Fibroblast of mammary gland (primary cell): Measurements from ENCODE around the gene NFAT5.
"Not testable (repeated sequence)": the region's sequence is repeated elsewhere in the genome, so short reads cannot be mapped to it uniquely, and the experiment has no call there.

ENCODE experiments used
- DNase-seq: peaks from one replicate; pipeline ENCODE4 v3.0.0-alpha.2; 2010; ENCODE audit warnings: low read depth
- H3K4me3 ChIP-seq: 2 replicates; pipeline ENCODE4 v1.5.1; 2011; ENCODE audit warnings: low read depth, mild to moderate bottlenecking, low read length, moderate library complexity; ENCODE audit not compliant: control insufficient read depth
- CTCF ChIP-seq: conservative IDR thresholded peaks from 2 replicates; pipeline ENCODE4 v1.5.1; 2011; ENCODE audit warnings: low read depth, low read length, inconsistent platforms; ENCODE audit not compliant: control insufficient read depth, insufficient read depth

NFAT5 gene

GRCh38 chr16:69535123-69536050 lies 30.4 kb upstream of the NFAT5 start:
- DNase-seq, result peak; percentile 55
- H3K4me3 ChIP-seq, result no peak overlapping the region
- TF ChIP-seq CTCF, result no peak

GRCh38 chr16:69537706-69538080 lies 28.1 kb upstream of the NFAT5 start:
- DNase-seq, result no peak
- TF ChIP-seq CTCF, result no peak
- H3K4me3 ChIP-seq, result no peak overlapping the region

- no peak for DNase-seq
- TF ChIP-seq CTCF, result no peak
- no peak overlapping the region for H3K4me3 ChIP-seq
Observed at GRCh38 chr16:69538808-69539207, 27.0 kb upstream of the NFAT5 start.

- no peak overlapping the region for H3K4me3 ChIP-seq
- DNase-seq, result peak; percentile 60
- TF ChIP-seq CTCF, result no peak
Observed at GRCh38 chr16:69542974-69543373, 22.8 kb upstream of the NFAT5 start.

GRCh38 chr16:69544088-69544487 lies 21.7 kb upstream of the NFAT5 start:
- no peak for TF ChIP-seq CTCF
- no peak for DNase-seq
- H3K4me3 ChIP-seq, result no peak overlapping the region

- H3K4me3 ChIP-seq, DNase-seq: not testable (repeated sequence)
Observed at GRCh38 chr16:69546663-69547062, 19.1 kb upstream of the NFAT5 start.

- no peak for TF ChIP-seq CTCF
- H3K4me3 ChIP-seq, result no peak overlapping the region
- DNase-seq, result no peak
Observed at GRCh38 chr16:69553332-69553731, 12.4 kb upstream of the NFAT5 start.
